ENCODE data around the gene SLC2A4RG. TPM values are rescaled to one million over a fixed set of nuclear protein-coding genes. Genes with fewer than 3 reads are reported as not detected.

SLC2A4RG gene
- polyA plus RNA-seq, 1 donor: 61.5 TPM

DNA sequence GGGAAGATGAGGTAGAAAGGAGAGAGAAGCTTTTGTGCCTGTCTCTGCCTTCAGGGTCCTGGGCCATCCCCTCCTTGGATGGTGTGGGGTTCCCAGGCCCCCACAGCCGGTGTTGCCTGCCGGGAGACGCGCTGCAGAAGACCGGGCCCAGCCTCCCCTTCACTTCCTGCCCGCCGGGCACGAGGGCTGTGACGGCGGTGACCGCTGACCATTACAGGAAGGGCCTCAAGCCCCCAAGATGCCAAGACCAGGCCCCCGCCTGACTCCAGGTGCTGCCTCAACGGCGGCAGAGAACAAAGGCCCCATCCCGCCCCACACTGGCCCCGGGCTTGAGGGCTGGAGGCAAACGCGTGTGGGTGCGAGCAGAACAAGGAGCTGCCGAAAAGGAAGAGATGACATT is 53.3 kb downstream of the SLC2A4RG start:
- Histone ChIP-seq H3K27me3 (ENCODE audit: control insufficient read depth, insufficient read depth, low read length) (no peaks in the 10 kb centered on the region), H3K27ac (ENCODE audit: low read length) (no peak overlapping the region), H3K4me3 (ENCODE audit: low read length) (no peak overlapping the region), H3K36me3 (ENCODE audit: control insufficient read depth, insufficient read depth, low read length) (peaks cover 3% of the 10 kb centered on the region), H3K4me1 (ENCODE audit: control insufficient read depth, insufficient read depth, low read length) (no peaks in the 10 kb centered on the region), H3K9me3 (ENCODE audit: control insufficient read depth, low read depth, low read length) (peaks cover 4% of the 10 kb centered on the region)
- no CpG with 5 or more reads among the region's 20 CpGs for WGBS (ENCODE audit: insufficient coverage, low lambda C conversion rate)
- DNase-seq: no peak

Other genes with a start within 250 kb of the SLC2A4RG start
- gene EEF1A2, start 240.7 kb upstream of the SLC2A4RG start, polyA plus RNA-seq: 29.7 TPM
- gene PPDPF, start 219.0 kb upstream of the SLC2A4RG start, polyA plus RNA-seq: 234 TPM
- gene PTK6, start 202.4 kb upstream of the SLC2A4RG start, polyA plus RNA-seq: 0.31 TPM
- gene SRMS, start 192.0 kb upstream of the SLC2A4RG start, polyA plus RNA-seq: 0.16 TPM
- gene FNDC11, start 185.6 kb upstream of the SLC2A4RG start, polyA plus RNA-seq: 0.34 TPM
- 13.0 TPM for gene HELZ2, start 165.5 kb upstream of the SLC2A4RG start, polyA plus RNA-seq
- 10.5 TPM for gene GMEB2, start 112.7 kb upstream of the SLC2A4RG start, polyA plus RNA-seq
- 23.1 TPM for gene STMN3, start 86.4 kb upstream of the SLC2A4RG start, polyA plus RNA-seq
- 12.2 TPM for gene RTEL1, start 81.5 kb upstream of the SLC2A4RG start, polyA plus RNA-seq
- 1.9 TPM for gene TNFRSF6B, start 43.1 kb upstream of the SLC2A4RG start, polyA plus RNA-seq
- gene ARFRP1, start 31.8 kb upstream of the SLC2A4RG start, polyA plus RNA-seq: 22.2 TPM
- gene ZGPAT, start 31.7 kb upstream of the SLC2A4RG start, polyA plus RNA-seq: 20.1 TPM
- 7.5 TPM for gene LIME1, start 3.1 kb upstream of the SLC2A4RG start, polyA plus RNA-seq
- 4.1 TPM for gene ZBTB46, start 91.5 kb downstream of the SLC2A4RG start, polyA plus RNA-seq
- not detected for gene ABHD16B, start 121.7 kb downstream of the SLC2A4RG start, polyA plus RNA-seq
- gene TPD52L2, start 125.5 kb downstream of the SLC2A4RG start, polyA plus RNA-seq: 63.6 TPM
- gene DNAJC5, start 155.3 kb downstream of the SLC2A4RG start, polyA plus RNA-seq: 21.9 TPM
- 54.2 TPM for gene UCKL1, start 216.6 kb downstream of the SLC2A4RG start, polyA plus RNA-seq
- 8.1 TPM for gene ZNF512B, start 230.2 kb downstream of the SLC2A4RG start, polyA plus RNA-seq
- gene SAMD10, start 239.9 kb downstream of the SLC2A4RG start, polyA plus RNA-seq: 5.0 TPM
- gene PRPF6, start 241.4 kb downstream of the SLC2A4RG start, polyA plus RNA-seq: 59.7 TPM

All from large intestine (tissue), 3 donors.